Erythroblast (primary cell): Measurements from ENCODE around the gene OGDH.

Experiments used
- GATA1 ChIP-seq: IDR thresholded peaks from 2 replicates; pipeline ENCODE4 v1.6.1; 2011; ENCODE audit warnings: low read depth, mild to moderate bottlenecking, control low read depth, low read length, moderate library complexity
- POLR2A ChIP-seq: IDR thresholded peaks from 2 replicates; pipeline ENCODE4 v1.6.1; 2011; ENCODE audit warnings: mild to moderate bottlenecking, low read length

GRCh38 chr7:44599222-44599621, 7.2 kb upstream of the OGDH start:
- no peak for TF ChIP-seq POLR2A
- TF ChIP-seq GATA1: no peak
